HG02870 (cell line): Measurements from ENCODE around the gene COL4A2.
"Not testable (repeated sequence)": the region's sequence is repeated elsewhere in the genome, so short reads cannot be mapped to it uniquely, and the experiment has no call there.

Experiments
- ATAC-seq: cut with Tn5 transposase; IDR thresholded peaks from one replicate; pipeline ENCODE4 v1.9.1; 2021; ENCODE audit warnings: mild to moderate bottlenecking, moderate library complexity; ENCODE audit not compliant: unreplicated experiment

Gene COL4A2

DNA sequence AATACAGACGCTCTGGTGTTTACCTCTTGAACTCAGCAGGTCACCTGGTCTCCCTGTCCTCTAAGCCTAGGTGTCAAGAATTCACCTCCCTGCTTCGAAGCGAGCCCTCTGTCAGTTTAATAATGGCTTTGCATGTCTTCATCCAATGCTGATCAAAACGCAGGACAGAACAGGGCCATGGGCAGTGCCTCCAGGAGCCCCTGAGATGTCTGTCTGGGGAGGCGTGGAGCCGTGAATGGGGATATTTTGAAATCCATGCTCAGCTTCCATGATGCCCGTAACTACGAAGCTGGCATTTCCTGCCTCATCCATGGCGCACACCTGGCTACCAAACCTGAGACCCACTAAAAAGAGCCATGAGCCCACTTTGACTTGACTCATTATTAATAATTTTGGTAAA lies 140.7 kb downstream of the COL4A2 start:
- ATAC-seq = no peak

DNA sequence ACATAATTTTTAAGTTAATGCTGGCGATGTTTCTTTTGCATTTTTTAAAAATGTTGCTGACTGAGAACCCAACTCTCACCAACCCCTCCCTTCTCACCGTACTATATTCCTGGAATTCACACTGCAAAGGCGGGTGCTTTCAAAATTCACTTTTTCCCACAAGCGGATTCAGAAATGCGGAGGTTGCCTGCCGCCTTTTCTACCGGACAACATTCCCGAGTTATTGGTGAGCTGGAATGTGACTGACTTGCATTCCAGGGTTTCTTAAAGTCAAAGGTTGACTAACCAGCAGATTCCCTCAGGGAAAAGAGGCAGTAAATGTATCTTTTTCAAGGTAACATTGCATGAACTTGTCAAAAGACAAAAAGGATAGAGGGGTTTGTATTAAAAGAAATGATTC lies 141.1 kb downstream of the COL4A2 start:
- no peak for ATAC-seq

DNA sequence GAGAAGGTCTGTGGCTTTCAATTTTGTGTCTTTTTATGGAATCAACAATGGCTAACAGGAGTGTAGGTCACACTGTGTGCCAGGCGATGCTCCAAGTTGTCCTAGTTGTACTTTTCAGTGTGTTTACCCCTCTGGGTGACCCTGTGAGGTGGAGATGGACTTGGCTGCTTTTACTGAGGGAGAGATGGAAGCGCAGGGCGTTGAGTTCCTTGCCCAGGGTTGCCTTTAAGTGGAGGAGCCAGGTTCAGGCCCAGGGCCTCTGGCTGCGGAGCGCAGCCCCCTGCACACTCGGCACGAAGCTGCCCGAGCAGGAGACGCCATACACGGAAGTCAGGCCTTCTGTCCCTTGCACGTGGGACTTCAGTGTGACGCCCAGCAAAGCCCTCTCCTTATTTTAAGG lies 141.6 kb downstream of the COL4A2 start:
- no peak for ATAC-seq

DNA sequence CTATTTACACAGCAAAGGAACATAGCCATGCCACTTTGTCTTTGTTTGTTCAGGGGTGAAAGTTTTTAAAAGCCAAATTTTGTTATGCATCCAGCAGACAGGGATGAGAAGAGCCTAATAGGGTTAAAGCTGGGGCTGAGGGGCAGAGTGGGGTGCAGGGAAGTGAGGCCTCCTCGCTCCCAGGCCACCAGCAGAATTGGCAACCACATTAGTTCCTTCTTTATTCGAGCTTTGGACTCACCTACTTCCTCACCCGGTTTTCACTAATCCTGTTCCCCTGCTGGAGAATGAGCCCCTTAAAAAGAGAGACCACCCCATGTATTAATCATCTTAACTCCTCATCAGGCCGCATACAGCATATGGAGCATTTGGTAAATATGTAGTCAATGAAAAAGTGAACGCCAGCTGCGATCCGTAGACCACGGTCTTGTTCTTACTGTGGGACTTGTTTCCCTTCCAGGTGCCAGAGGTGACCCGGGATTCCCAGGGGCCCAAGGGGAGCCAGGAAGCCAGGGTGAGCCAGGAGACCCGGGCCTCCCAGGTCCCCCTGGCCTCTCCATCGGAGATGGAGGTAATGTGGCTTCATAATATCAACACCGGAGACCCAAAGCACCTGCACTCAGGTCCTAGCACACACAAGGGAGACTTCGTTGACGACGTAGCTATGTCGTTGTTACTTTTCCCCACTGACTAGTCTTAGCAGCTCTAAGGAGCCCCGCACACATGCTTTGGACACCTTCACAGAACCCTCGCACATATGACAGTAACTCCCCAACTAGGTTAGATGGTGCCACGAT lies 142.3 kb downstream of the COL4A2 start:
- no peak for ATAC-seq

DNA sequence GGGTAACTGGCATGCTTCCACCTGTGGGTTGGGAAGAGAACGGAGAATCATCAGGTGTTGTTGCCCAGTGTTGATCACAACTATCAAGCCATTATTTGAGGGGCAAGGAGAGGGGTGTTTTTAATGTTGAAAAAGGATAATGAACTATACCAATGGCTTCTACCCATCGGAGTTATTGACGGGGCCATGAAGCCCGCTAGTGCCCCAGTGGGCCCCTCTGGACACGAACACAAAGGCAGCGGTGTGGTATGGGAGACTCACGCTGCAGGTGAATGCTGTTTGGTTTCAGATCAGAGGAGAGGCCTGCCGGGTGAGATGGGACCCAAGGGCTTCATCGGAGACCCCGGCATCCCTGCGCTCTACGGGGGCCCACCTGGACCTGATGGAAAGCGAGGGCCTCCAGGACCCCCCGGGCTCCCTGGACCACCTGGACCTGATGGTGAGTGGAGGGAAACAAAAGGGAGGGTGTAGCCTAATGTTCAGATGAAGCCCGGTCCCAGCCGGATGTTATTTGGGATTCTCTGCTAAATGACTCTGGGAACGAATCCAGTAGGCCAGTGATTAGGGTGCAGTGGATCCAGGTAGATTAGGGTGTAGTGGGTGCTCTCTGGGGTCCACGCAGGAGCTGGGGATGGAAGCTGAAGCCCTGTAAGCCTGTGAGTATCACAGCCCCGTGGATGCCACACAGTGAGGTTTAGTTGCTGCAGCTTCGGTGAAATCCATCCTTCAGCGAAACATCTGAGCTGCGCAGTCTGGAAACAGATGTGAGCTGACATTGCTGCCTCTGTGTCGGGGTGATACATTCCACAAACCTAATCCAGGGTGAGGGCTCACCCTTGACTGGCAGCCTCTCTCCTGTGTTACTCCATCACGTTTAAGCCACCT lies 143.2 kb downstream of the COL4A2 start:
- no peak for ATAC-seq

DNA sequence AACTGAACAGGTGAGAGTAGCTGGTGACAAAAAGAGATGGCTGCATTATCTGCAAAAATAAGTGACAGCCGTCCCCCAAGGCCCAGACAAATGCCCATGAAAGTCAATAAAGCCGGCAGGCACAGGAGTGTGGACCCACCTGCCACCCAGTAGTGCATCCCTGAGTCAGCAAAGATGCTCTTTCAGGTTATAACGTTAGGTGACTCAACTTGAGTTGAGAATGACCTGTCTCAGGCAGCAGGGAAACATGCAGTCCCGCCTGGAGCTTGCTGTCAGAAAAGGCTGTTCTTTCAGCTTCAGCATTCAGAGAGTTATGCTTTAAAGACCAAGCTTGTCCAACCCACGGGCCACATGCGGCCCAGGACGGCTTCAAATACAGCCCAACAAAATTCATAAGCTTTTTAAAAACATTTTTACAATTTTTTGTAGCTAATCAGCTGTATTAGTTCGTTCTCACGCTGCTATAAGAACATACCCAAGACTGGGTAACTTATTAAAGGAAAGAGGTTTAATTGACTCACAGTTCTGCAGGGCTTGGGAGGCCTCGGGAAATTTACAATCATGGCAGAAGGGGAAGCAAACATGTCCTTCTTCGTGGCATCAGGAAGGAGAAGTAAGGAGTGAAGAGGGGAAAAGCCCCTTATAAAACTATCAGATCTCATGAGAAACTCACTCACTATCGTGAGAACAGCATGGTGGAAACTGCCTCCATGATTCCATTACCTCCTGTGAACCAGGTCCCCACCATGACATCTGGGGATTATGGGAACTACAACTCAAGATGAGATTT lies 144.1 kb downstream of the COL4A2 start:
- no peak for ATAC-seq

DNA sequence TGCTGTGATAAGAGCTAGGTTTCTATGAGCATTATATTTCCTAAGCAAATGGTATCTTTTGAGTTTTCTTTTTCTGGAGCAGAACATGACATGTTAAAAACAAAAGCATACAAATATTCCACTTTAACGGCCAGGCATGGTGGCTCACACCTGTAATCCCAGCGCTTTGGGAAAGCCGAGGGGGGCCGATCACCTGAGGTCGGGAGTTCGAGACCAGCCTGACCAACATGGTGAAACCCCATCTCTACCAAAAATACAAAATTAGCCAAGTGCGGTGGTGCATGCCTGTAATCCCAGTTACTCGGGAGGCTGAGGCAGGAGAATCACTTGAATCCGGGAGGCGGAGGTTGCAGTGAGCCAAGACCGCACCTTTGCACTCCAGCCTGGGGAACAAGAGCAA lies 146.0 kb downstream of the COL4A2 start:
- not testable (repeated sequence) for ATAC-seq

DNA sequence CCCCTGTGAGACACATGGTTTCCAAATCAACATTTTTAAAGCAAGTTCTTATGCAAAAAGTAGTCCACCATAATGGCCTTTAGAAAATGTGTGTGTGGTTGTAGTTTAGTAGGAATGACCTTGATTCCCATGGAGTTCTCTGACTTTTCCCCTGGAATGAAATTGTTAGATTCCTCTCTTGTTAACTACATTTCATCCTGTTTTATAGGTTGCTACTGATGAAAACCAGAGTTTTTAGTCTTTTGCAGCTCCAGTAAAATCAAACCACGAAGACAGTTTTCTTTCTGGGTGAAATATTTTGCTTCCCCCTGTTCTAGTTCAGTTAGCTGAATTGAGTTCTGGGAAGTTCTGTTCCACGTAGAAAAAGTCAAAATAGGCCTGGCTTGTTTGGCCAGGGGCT lies 146.7 kb downstream of the COL4A2 start:
- ATAC-seq = no peak

DNA sequence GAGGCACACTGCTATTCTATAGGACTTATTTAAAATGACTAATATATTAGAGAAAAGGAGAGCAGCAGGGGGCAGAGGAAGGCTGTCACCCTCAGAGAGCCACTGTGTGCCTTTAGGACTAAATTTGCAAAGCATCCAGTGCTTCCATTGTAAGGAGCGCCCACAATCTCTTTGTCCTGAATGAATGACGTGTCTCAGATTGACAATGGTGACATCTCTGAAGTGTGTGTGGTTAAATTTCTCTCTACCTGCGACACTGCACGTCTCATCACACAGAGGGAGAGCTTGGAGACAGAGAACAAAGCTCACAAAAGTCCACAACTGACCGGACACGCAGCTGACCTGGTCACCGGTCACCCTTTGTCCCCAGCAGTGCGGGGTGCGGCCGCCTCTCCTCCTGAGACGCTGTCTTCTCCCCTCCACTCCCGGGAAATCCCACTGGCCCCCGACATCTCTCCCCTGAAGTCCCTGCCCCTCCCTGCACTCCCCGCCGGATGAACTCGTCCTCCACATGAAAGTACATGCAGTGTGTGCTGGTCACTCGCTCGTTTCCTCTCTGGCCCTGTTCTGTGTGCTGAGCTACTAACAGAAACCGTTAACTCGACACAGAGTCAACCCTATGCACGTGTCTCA lies 147.3 kb downstream of the COL4A2 start:
- ATAC-seq = no peak

DNA sequence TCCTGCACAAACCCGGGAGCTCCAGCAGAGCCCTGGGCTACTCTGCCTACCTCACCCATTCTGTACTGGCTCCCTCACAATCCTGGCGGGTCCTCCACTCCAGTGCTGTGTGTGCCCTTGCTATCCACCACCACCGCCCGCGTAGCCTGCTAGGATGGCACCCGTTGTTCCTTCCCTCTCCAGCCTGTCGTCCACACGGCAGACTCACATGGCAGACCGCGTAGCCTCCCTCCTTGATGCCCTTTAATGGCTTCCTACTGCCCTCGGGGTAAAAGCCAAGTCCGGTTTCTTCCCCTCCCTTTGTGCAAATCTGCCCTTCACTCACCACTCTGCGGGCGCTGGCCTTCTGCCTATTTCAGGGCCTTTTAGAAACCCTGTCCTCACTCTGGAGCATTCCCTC lies 147.9 kb downstream of the COL4A2 start:
- ATAC-seq = no peak

DNA sequence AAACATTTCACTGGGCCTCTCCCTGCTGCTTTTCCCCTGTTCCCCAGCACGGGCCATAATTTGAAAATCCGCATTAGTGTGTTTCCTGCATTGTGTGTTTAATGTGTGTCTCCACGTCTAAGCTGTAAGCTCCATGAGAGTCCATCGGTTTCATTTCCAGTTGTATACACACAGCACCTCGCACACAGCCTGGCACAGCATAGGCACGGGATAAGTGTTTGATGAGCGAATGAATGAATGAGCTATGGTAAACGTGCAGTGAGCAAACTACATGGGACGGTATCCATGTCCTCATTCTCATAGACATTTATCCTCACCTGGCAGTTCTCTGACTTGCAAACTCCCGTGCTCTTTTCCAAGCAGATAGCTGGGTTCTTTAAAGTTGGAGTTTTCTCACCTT lies 148.4 kb downstream of the COL4A2 start:
- no peak for ATAC-seq

DNA sequence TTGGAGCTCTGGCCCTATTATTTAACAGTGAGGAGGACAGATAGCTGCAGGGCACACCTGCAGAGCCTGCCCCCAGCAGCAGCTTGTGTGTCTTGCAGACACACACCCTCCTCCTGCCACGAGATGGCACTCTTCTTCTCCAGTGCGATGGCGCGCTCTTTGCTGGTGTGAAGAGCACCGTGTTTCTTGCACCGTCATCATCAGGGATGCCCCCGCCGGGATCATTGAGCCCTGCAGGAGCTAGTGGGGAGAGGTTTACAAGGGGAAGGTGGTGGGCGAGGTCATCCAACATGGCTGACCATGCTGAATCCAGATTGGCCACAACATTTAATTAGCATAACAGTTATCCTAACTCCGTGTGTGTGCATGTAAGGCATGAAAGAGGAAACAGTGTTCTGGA lies 148.9 kb downstream of the COL4A2 start:
- ATAC-seq = peak; percentile 99

DNA sequence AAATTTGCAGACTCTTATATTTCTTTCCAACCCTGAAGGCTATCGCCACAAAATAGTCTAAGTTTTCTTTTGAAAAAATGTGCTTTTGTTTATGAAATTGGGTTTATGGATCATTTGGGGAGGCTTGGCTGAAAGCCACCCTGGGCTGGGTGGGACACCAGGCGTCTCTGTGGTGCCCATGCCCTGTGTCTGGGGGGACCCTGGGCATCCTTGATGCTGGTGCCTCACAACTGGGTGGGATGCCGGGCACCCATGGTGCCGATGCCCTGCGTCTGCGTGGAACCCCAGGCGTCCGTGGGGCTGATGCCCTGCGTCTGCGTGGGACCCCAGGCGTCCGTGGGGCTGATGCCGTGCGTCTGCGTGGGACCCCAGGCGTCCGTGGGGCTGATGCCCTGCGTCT lies 149.5 kb downstream of the COL4A2 start:
- ATAC-seq = no peak

DNA sequence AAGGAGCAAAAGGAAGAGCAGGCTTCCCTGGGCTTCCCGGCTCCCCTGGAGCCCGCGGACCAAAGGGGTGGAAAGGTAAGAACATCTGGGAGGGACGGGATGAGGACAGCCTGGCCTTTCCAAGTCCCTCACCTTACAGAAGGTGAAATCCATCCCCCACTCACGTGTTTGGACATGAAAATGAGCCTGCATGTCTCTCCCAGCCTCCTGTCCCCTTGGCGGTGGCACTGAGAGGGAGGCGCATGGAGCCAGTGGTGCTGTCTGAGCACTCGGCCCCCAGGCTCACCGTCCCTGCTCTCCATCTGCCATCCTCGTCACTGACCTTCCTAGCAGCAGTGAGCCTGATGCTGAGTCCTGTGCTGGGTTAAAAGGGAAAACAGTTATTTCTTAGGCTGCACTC lies 150.3 kb downstream of the COL4A2 start:
- ATAC-seq = no peak

DNA sequence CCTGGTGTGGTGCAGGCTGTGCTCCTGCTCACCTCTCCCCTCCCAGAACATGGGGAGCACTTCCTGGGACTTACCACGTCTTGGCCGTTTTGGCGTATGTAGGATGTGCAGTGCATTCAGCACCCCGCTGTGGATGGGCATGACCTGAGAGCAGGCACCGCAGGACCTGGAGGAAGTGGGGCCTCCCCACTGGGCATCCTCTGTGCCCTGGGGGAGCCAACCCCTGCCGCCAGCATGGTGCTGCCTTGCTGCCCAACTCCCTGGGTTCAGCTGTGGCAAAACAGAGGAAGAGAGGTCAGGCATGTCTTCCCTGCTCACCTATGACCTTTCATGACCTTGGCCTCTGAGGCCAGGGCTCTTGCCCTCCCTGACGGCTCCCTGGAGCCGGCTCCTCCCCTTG lies 150.9 kb downstream of the COL4A2 start:
- no peak for ATAC-seq

DNA sequence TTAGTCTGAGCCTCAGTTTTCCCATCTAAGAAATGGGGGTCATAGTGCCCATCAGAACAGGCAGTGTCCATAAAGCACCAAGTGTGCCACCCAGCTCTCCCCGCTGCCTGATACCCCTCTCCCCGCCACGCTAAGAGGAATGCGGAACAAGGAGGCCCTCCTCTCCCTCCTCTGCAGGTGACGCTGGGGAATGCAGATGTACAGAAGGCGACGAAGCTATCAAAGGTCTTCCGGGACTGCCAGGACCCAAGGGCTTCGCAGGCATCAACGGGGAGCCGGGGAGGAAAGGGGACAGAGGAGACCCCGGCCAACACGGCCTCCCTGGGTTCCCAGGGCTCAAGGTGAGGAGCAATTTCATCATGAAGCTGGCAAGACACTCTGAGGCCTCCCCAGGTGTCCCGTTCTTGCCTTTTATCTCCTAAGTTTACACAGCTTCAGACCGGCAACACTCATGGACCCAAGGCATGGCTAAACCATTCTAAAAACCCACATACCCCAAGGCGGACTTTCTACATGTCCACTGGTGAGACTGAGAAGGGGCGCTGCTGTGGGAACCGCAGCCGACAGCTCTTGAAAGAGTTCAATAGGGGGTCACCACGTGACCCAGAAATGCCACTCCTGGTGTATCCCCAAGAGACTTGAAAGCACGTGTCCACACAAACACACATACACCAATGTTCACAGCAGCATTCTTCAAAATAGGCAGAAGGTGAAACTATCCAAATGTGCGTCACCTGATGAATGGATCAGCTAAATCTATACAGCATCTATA lies 151.7 kb downstream of the COL4A2 start:
- ATAC-seq = no peak

DNA sequence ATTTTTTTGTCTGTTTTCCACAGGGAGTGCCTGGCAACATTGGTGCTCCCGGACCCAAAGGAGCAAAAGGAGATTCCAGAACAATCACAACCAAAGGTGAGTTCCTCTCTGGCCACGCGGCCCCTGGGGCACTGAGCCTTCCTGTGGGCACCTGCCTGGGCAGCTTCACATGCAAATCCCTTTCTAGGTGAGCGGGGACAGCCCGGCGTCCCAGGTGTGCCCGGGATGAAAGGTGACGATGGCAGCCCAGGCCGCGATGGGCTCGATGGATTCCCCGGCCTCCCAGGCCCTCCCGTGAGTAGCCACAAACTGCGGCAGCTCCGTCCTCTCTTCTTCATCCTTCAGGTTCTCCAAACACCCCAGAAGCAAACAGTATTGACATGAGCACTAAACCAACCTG lies 155.0 kb downstream of the COL4A2 start:
- ATAC-seq = no peak

DNA sequence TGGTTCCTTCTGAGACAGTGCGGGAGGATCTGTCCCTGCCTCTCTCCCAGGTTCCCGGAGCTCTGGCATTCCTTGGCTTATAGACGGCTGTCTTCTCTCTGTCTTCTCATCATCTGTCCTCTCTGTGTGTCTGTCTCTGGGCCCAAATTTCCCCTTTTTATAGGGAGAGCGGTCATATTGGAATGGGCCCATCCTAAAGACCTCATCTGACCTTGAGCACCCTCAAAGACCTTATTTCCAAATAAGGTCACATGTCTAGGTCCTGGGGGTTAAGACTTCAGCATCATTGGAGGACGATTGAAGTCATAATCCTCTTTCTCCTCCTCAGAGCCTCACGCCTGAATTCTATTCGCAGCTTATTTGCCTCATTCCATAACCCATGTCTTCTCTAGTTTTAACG lies 156.1 kb downstream of the COL4A2 start:
- ATAC-seq = no peak

DNA sequence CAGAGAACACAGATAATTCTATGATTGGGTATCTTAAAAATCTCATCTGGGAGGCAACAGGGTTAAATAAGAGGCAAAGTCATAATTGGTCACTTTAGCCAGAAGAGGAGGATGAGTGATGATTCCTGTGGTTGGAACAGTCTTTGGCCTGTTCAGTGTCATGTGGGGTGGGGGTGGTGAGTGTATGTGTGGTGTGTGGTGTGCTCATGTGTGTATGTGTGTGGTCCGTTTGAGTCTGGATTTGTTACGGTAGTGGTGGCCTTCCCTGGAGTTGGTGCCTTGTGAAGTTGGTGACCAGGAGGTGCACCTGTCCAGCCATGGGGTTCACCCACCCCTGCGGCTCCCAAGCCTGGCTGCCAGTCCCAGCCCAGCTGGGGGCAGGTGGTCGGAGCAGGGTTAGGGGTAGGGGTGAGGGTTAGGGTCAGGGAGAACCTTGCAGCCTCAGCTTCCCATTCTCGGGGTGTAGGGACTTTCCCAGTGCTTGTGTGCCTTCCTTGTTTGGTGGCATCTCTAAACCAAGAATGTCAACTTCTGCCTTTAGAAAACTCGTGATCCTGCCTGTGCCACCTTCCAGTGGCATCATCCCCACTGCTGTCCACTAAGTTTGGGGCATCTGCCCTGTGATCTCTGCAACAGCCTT lies 156.9 kb downstream of the COL4A2 start:
- ATAC-seq = no peak
